Measurements from ENCODE around the gene NOL12. TPM values are rescaled to one million over a fixed set of nuclear protein-coding genes. Genes with fewer than 3 reads are reported as not detected.

NOL12 gene
- total RNA-seq, 1 experiment from 2014 or later: 31.4 TPM

GRCh38 chr22:37664249-37665101 is 21.7 kb upstream of the NOL12 start:
- Histone ChIP-seq H2AFZ (ENCODE audit: low read depth, low read length, poor library complexity, severe bottlenecking) (no peak overlapping the region), H3K27me3 (ENCODE audit: insufficient read depth, low read length) (no peaks in the 10 kb centered on the region), H4K20me1 (ENCODE audit: insufficient read depth) (no peaks in the 10 kb centered on the region), H3K9me3 (ENCODE audit: control insufficient read depth in 1 of 2, insufficient read depth in 1 of 2, low read depth in 1 of 2, low read length in 2 of 2) (no peaks in the 10 kb centered on the region), H3K27ac (ENCODE audit: low read depth, low read length) (no peak overlapping the region), H3K9ac (ENCODE audit: low read length) (no peak overlapping the region), H3K4me2 (ENCODE audit: low read length) (no peak overlapping the region), H3K36me3 (ENCODE audit: control insufficient read depth in 1 of 2, insufficient read depth in 2 of 2, low read length in 2 of 2) (peaks cover 8 to 25% of the 10 kb centered on the region in 2 experiments; a peak in 1 of 4 replicates), H3K79me2 (ENCODE audit: insufficient read depth, low read length) (peaks cover 51% of the 10 kb centered on the region), H3K9me2 (ENCODE audit: insufficient read depth) (no peaks in the 10 kb centered on the region), H3K4me3 (replicated peaks in 1 of 2; ENCODE audit: low read depth in 1 of 2, low read length in 2 of 2) (no peak overlapping the region), H3K4me1 (ENCODE audit: control insufficient read depth in 1 of 2, insufficient read depth in 2 of 2, low read length in 2 of 2) (peaks cover 20 to 45% of the 10 kb centered on the region in 2 experiments)
- ATAC-seq: no peak
- ChIA-PET POLR2A (interaction anchor here (0.9 to 4.5 kb wide), 4 partner anchors 11 to 55 kb away, joined by 3 to 23 read pairs (median 4); partner anchors contain the start of genes GGA1 and LGALS1), CTCF (interaction anchor here (0.9 kb wide), 1 partner anchor 13 kb away, joined by 4 read pairs; no protein-coding TSS in a partner anchor), RAD21 (ENCODE audit: low non-redundant PET in 1 of 2, low total read pairs in 2 of 2, uncharacterized antibody in 2 of 2, unreplicated experiment in 2 of 2) (no interaction called here)
- intact Hi-C loops (cut with micrococcal nuclease): no loop called here
- DNase-seq (ENCODE audit: low read depth, low spot score): no peak
- no TSS peak for BruUV-seq (replicated peaks)
- TF ChIP-seq REST (IDR thresholded peaks at IDR 0.05; ENCODE audit: low read depth) (no peak), EGR1 (IDR thresholded peaks at IDR 0.05; ENCODE audit: low read depth) (no peak), RAD21 (IDR thresholded peaks at IDR 0.05; ENCODE audit: low read depth) (no peak), EZH2phosphoT487 (IDR thresholded peaks at IDR 0.05; ENCODE audit: borderline replicate concordance) (no peak), SIN3A (IDR thresholded peaks at IDR 0.05; ENCODE audit: low read depth) (no peak), SP1 (IDR thresholded peaks at IDR 0.05; ENCODE audit: low read depth) (no peak), SRF (IDR thresholded peaks at IDR 0.05; ENCODE audit: low read depth) (no peak)

Data from HCT116 (cell line).